Measurements from ENCODE around the gene NOL9. TPM values are rescaled to one million over a fixed set of nuclear protein-coding genes. Genes with fewer than 3 reads are reported as not detected.

The NOL9 gene
- total RNA-seq, 1 experiment from 2014 or later = 49.2 TPM

DNA sequence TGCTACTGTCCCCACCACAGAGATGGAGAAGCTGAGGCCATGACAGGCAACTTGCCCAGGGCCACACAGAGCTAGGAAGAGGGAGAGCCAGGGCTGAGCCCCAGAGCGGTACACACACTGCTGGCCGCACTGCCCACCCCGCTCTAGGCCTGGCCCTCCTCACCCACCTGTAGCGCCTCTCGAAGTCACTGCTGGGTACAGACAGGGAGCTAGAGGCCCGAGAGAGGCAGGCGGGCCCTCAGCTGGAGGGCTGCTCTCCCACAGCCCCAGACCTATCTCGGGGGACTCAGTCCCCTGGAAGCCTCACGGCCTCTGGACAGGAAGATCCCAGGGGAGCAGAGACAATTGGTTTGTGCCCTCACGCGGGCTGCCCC, 45.5 kb downstream of the NOL9 start:
- Mint-ChIP-seq H3K27ac (ENCODE audit: low read depth, unreplicated experiment) (no peak overlapping the region), H3K36me3 (ENCODE audit: insufficient read depth, unreplicated experiment) (no peaks in the 10 kb centered on the region), H3K27me3 (ENCODE audit: insufficient read depth, unreplicated experiment) (no peaks in the 10 kb centered on the region), H3K4me1 (ENCODE audit: insufficient read depth, unreplicated experiment) (no peaks in the 10 kb centered on the region), H3K4me3 (ENCODE audit: unreplicated experiment) (no peak overlapping the region), H3K9me3 (ENCODE audit: unreplicated experiment) (no peaks in the 10 kb centered on the region)
- DNase-seq (ENCODE audit: unreplicated experiment) = no peak
- BruUV-seq (replicated peaks) = no TSS peak
- ChIA-PET CTCF (interaction anchor here (0.6 kb wide), 1 partner anchor 109 kb away, joined by 3 read pairs; no protein-coding TSS in a partner anchor), POLR2A (interaction anchor here (0.7 kb wide), 1 partner anchor 11 kb away, joined by 3 read pairs; no protein-coding TSS in a partner anchor)
- TF ChIP-seq, protein P1, sequence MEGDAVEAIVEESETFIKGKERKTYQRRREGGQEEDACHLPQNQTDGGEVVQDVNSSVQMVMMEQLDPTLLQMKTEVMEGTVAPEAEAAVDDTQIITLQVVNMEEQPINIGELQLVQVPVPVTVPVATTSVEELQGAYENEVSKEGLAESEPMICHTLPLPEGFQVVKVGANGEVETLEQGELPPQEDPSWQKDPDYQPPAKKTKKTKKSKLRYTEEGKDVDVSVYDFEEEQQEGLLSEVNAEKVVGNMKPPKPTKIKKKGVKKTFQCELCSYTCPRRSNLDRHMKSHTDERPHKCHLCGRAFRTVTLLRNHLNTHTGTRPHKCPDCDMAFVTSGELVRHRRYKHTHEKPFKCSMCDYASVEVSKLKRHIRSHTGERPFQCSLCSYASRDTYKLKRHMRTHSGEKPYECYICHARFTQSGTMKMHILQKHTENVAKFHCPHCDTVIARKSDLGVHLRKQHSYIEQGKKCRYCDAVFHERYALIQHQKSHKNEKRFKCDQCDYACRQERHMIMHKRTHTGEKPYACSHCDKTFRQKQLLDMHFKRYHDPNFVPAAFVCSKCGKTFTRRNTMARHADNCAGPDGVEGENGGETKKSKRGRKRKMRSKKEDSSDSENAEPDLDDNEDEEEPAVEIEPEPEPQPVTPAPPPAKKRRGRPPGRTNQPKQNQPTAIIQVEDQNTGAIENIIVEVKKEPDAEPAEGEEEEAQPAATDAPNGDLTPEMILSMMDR (IDR thresholded peaks at IDR 0.05; ENCODE audit: unreplicated experiment) = no peak
- intact Hi-C loops (cut with micrococcal nuclease) = no loop called here

DNA sequence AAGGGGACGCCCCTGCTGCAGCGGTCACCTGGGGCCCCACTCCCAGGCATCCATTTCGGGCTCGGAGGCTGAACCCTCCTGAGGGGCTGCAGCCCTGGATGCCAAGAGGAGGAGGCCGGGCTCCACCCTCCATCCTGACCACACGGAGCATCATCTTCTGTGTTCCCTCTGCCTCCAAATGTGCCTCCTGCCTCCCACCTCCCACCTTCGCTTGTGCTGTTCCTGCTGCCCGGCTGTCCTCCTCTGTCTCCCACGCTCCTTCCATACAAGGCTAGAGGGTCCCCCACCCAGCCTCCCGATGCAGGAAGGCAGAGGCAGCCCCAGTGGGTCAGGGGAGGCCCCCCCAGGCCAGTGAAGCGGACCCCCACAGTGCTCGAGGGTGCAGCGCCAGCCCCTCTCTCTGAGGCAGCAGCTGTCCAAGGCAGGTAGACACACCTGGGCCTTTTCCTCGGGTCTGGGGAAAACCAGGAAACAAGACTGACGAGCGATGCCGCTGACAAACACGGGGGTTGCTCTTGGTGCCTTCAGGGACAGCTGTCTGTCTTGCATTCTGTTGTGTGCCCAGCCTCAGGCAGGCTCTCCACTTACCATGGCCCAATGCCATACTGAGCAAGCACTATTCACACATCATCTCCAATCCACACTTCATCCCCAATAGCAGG, 46.0 kb downstream of the NOL9 start:
- no peak overlapping the region for H3K4me3 Mint-ChIP-seq (ENCODE audit: unreplicated experiment)
- DNase-seq (ENCODE audit: unreplicated experiment) = no peak
- POLR2A ChIA-PET = interaction anchor here (0.7 kb wide), 1 partner anchor 10 kb away, joined by 3 read pairs; no protein-coding TSS in a partner anchor
- H3K27me3 Mint-ChIP-seq (ENCODE audit: insufficient read depth, unreplicated experiment) = no peaks in the 10 kb centered on the region
- no peaks in the 10 kb centered on the region for H3K9me3 Mint-ChIP-seq (ENCODE audit: unreplicated experiment)
- TF ChIP-seq, protein P1 (IDR thresholded peaks at IDR 0.05; ENCODE audit: unreplicated experiment) = no peak
- no peaks in the 10 kb centered on the region for H3K36me3 Mint-ChIP-seq (ENCODE audit: insufficient read depth, unreplicated experiment)
- CTCF ChIA-PET = no interaction called here
- no peaks in the 10 kb centered on the region for H3K4me1 Mint-ChIP-seq (ENCODE audit: insufficient read depth, unreplicated experiment)
- H3K27ac Mint-ChIP-seq (ENCODE audit: low read depth, unreplicated experiment) = no peak overlapping the region
- BruUV-seq (replicated peaks) = no TSS peak
- intact Hi-C loops (cut with micrococcal nuclease) = no loop called here

DNA sequence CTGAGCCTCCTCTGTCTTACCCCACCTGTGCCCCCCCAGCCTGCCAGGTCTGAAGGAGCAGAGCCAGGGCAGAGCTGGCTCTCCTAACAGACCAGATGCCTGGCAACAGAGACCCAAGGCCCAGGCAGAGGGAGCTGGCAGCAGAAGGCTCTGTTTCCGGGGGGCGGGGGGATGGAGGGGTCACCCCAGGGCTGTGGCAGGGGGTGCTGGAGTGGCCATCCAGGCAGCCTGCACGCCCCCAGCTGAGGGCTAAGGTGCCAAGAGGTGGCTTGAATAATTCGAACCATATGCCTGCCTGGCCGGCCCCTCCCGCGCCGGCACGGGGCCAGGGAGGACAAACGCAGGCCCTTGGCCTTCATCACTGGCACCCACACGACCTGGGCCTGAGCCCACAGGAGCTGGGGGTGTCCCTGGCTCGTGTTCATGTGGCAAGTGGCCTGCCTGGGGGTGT, 46.8 kb downstream of the NOL9 start:
- intact Hi-C loops (cut with micrococcal nuclease) = no loop called here
- POLR2A ChIA-PET = interaction anchor here (0.7 kb wide), 1 partner anchor 17 kb away, joined by 3 read pairs; no protein-coding TSS in a partner anchor
- BruUV-seq (replicated peaks) = no TSS peak
- CTCF ChIA-PET = no interaction called here
- Mint-ChIP-seq H3K36me3 (ENCODE audit: insufficient read depth, unreplicated experiment) (no peaks in the 10 kb centered on the region), H3K27ac (ENCODE audit: low read depth, unreplicated experiment) (no peak overlapping the region), H3K4me3 (ENCODE audit: unreplicated experiment) (no peak overlapping the region), H3K9me3 (ENCODE audit: unreplicated experiment) (no peaks in the 10 kb centered on the region), H3K4me1 (ENCODE audit: insufficient read depth, unreplicated experiment) (no peaks in the 10 kb centered on the region), H3K27me3 (ENCODE audit: insufficient read depth, unreplicated experiment) (no peaks in the 10 kb centered on the region)
- TF ChIP-seq, protein P1 (IDR thresholded peaks at IDR 0.05; ENCODE audit: unreplicated experiment) = no peak
- DNase-seq (ENCODE audit: unreplicated experiment) = no peak

DNA sequence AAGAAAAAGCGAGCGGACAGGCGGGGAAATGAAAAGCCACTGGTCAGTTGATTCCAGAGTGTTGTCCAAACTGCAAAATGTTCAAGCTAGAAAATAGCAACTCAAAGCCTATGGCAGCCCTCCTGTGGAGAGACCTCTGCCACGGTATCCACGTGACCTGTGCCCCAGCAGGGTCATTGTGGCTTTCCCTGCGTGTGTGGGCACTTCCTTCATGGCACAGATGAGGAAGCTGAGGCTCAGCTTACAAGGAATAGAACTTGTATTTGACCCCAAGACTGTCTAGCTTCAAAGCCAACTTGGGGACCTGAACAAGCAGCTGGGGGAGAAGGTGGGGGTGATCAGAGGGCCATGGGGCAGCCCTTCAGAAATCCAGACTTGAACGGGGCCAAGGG, 47.3 kb downstream of the NOL9 start:
- CTCF ChIA-PET = interaction anchor here (0.5 kb wide), 1 partner anchor 260 kb away, joined by 3 read pairs; no protein-coding TSS in a partner anchor
- H3K4me1 Mint-ChIP-seq (ENCODE audit: insufficient read depth, unreplicated experiment) = no peaks in the 10 kb centered on the region
- POLR2A ChIA-PET = interaction anchor here (0.7 kb wide), 1 partner anchor 17 kb away, joined by 3 read pairs; no protein-coding TSS in a partner anchor
- no peak overlapping the region for H3K27ac Mint-ChIP-seq (ENCODE audit: low read depth, unreplicated experiment)
- H3K9me3 Mint-ChIP-seq (ENCODE audit: unreplicated experiment) = no peaks in the 10 kb centered on the region
- BruUV-seq (replicated peaks) = no TSS peak
- H3K4me3 Mint-ChIP-seq (ENCODE audit: unreplicated experiment) = no peak overlapping the region
- no peaks in the 10 kb centered on the region for H3K27me3 Mint-ChIP-seq (ENCODE audit: insufficient read depth, unreplicated experiment)
- no peak for DNase-seq (ENCODE audit: unreplicated experiment)
- no peaks in the 10 kb centered on the region for H3K36me3 Mint-ChIP-seq (ENCODE audit: insufficient read depth, unreplicated experiment)
- intact Hi-C loops (cut with micrococcal nuclease) = no loop called here
- TF ChIP-seq, protein P1 (IDR thresholded peaks at IDR 0.05; ENCODE audit: unreplicated experiment) = no peak
